Nephron progenitor cell (in vitro differentiated cells): ENCODE data around the gene STIM2.

Experiments used
- DNase-seq: peaks from one replicate; pipeline ENCODE4 v3.0.0; 2021
- H3K27ac Mint-ChIP-seq: 2 replicates; pipeline ENCODE4 v1.8.0; 2021; ENCODE audit warnings: mild to moderate bottlenecking, moderate library complexity, mixed read lengths
- H3K27me3 Mint-ChIP-seq: 2 replicates; pipeline ENCODE4 v1.8.0; 2021; ENCODE audit warnings: mild to moderate bottlenecking, low read depth, mixed read lengths; ENCODE audit not compliant: poor library complexity
- H3K36me3 Mint-ChIP-seq: 2 replicates; pipeline ENCODE4 v1.8.0; 2021; ENCODE audit warnings: low read depth, mixed read lengths
- H3K4me1 Mint-ChIP-seq: 2 replicates; pipeline ENCODE4 v1.8.0; 2021; ENCODE audit warnings: mixed read lengths
- H3K4me3 Mint-ChIP-seq: 2 replicates; pipeline ENCODE4 v1.8.0; 2021; ENCODE audit warnings: mild to moderate bottlenecking, moderate library complexity, mixed read lengths
- H3K9me3 Mint-ChIP-seq: 2 replicates; pipeline ENCODE4 v1.8.0; 2021; ENCODE audit warnings: mild to moderate bottlenecking, moderate library complexity, mixed read lengths
- CTCF ChIP-seq: fragments of 200-600 bp; sonication (generic); IDR thresholded peaks from 2 replicates; pipeline ENCODE4 v1.5.0; 2021; ENCODE audit warnings: antibody characterized with exemption

STIM2 gene

GRCh38 chr4:26991057-26991456, 130.4 kb downstream of the STIM2 start:
- no peak for TF ChIP-seq CTCF
- no peak overlapping the region for H3K4me3 Mint-ChIP-seq
- H3K9me3 Mint-ChIP-seq: peaks cover 10% of the 10 kb centered on the region
- no peaks in the 10 kb centered on the region for H3K27me3 Mint-ChIP-seq
- H3K27ac Mint-ChIP-seq: no peak overlapping the region
- no peak for DNase-seq
- peaks cover 12% of the 10 kb centered on the region for H3K4me1 Mint-ChIP-seq
- H3K36me3 Mint-ChIP-seq: peaks cover 23% of the 10 kb centered on the region

- Mint-ChIP-seq H3K27ac (no peak overlapping the region), H3K36me3 (peaks cover 23% of the 10 kb centered on the region), H3K4me1 (no peaks in the 10 kb centered on the region), H3K27me3 (no peaks in the 10 kb centered on the region), H3K4me3 (no peak overlapping the region), H3K9me3 (peaks cover 10% of the 10 kb centered on the region)
- TF ChIP-seq CTCF: no peak
- no peak for DNase-seq
These were observed 132.2 kb downstream of the STIM2 start for GRCh38 chr4:26992657-26993361.

- Mint-ChIP-seq H3K27me3 (no peaks in the 10 kb centered on the region), H3K9me3 (peaks cover 10% of the 10 kb centered on the region), H3K4me1 (no peaks in the 10 kb centered on the region), H3K27ac (no peak overlapping the region), H3K4me3 (no peak overlapping the region), H3K36me3 (peaks cover 17% of the 10 kb centered on the region)
- DNase-seq: no peak
- TF ChIP-seq CTCF: no peak
These were observed 132.9 kb downstream of the STIM2 start for GRCh38 chr4:26993539-26993938.

GRCh38 chr4:26993967-26994366, 133.3 kb downstream of the STIM2 start:
- no peak overlapping the region for H3K27ac Mint-ChIP-seq
- peaks cover 17% of the 10 kb centered on the region for H3K36me3 Mint-ChIP-seq
- no peak for TF ChIP-seq CTCF
- no peak for DNase-seq
- no peaks in the 10 kb centered on the region for H3K4me1 Mint-ChIP-seq
- no peaks in the 10 kb centered on the region for H3K27me3 Mint-ChIP-seq
- no peak overlapping the region for H3K4me3 Mint-ChIP-seq
- H3K9me3 Mint-ChIP-seq: peaks cover 10% of the 10 kb centered on the region

GRCh38 chr4:26995316-26995715, 134.7 kb downstream of the STIM2 start:
- no peak overlapping the region for H3K27ac Mint-ChIP-seq
- no peak overlapping the region for H3K4me3 Mint-ChIP-seq
- H3K4me1 Mint-ChIP-seq: no peaks in the 10 kb centered on the region
- H3K9me3 Mint-ChIP-seq: no peaks in the 10 kb centered on the region
- TF ChIP-seq CTCF: no peak
- peaks cover 8% of the 10 kb centered on the region for H3K36me3 Mint-ChIP-seq
- H3K27me3 Mint-ChIP-seq: no peaks in the 10 kb centered on the region
- no peak for DNase-seq

- Mint-ChIP-seq H3K27ac (no peak overlapping the region), H3K27me3 (no peaks in the 10 kb centered on the region), H3K4me3 (no peak overlapping the region), H3K9me3 (no peaks in the 10 kb centered on the region), H3K4me1 (no peaks in the 10 kb centered on the region), H3K36me3 (peaks cover 4% of the 10 kb centered on the region)
- TF ChIP-seq CTCF: no peak
- no peak for DNase-seq
These were observed 136.1 kb downstream of the STIM2 start for GRCh38 chr4:26996745-26997144.
